ENCODE data around the gene SLC6A18.
"Not testable (repeated sequence)": the region's sequence is repeated elsewhere in the genome, so short reads cannot be mapped to it uniquely, and the experiment has no call there.

SLC6A18 gene

DNA sequence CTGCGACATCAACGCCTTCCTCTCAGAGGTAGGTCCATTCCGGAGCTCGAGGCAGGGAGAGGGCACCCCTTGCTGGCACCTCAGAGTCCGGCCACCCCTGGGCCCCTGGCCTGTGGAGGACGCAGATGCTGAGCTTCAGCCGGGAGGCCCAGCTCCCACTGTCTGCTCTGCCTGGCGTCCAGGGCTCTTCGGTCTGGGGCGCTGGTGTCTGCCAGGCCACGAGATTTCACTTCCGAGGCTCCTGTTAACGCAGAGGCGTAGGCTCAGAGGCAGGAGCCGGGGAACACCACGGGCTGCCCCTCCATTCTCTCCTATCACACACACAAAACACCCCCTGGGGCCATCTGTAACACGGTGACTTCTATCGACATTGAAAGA, 8.3 kb upstream of the SLC6A18 start:
- DNase-seq: no peak

DNA sequence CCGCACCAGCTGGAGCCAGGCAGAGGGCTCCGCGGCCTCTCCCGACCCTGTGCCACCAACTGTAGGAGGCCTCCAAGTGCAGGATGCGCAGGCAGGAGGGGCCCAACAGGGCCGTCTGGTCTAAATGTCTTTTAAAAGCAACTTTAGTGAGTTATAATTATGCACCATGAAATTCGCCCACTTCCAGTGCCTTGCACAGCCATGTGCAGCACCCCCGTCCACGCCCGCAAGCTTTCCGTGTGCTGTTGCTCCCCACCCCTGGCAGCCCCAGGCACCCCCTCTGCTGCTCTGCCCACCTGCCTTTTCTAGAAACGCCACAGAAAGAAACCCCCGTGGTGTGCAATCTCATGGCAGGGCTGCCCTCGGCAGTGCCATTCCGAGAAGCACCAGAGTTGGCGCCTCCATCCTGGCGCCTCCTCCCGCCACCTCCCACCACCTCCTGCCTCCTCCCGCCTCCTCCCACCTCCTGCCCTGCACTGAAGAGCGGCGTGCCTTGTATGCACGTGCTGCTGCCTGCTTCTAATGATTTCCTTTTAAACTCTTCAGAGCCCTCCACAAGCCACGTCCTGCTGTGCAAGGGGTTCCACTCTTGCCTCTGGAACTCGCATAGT, 7.5 kb upstream of the SLC6A18 start:
- no peak for DNase-seq

DNA sequence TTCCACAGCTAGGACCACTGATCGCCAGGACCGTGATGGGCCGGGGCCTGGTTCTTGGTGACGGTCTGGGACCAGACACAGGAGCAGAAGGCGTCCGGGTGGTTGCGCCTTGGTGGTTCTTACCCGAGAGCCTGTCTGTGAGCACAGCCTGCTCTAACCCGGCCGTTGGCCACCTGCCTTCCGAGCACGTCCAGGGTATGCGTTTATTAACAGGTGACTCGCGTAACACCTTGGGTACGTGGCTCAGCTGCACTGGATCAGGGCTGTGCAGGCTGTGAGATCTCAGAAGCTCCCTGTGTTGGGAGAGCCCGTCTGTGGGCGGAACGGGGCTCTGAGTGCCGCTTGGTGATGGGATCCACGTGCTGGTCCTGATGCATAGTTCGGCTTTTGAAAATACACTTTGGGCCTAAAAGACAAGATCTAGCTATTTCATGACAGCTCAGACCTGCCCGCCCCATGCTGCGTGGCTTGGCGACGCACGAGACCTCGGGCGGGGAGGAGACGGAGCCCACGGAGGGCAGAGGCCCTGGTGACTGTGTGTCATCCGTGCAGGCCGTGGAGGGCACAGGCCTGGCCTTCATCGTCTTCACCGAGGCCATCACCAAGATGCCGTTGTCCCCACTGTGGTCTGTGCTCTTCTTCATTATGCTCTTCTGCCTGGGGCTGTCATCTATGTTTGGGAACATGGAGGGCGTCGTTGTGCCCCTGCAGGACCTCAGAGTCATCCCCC, 6.7 kb upstream of the SLC6A18 start:
- DNase-seq: no peak

DNA sequence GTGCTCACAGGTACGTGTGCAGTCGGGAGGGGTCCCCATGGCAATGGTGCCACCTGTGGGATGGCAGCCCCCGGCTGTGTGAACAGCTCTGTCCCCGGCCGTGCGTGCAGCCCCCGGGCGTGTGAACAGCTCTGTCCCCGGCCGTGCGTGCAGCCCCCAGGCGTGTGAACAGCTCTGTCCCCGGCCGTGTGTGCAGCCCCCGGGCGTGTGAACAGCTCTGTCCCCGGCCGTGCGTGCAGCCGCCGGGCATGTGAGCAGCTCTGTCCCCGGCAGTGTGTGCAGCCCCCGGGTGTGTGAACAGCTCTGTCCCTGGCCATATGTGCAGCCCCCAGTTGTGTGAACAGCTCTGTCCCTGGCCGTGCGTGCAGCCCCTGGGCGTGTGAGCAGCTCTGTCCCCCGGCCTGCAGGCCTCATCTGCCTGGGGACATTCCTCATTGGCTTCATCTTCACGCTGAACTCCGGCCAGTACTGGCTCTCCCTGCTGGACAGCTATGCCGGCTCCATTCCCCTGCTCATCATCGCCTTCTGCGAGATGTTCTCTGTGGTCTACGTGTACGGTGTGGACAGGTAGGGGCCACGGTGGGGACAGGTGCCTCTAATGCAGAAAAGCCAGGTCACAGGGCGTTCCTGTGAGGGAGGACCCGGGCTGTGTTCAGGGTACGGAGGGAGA, 5.9 kb upstream of the SLC6A18 start:
- no peak for DNase-seq

DNA sequence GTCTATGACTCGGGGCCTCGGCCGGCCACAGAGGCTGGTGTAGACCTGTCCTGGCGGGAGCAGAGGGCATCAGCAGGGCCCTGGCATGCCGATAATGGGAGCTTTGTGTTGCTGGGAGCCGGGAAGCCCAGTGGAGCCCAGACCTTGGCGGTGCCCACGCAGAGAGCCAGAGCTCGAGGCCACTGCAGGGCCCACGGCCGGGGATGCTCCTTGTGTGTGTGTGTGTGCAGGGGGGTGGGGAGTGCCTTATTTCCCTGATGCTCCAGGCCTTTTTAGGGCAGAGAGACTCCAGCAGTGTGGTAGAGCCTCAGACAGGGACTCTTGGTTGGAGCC, 5.4 kb upstream of the SLC6A18 start:
- DNase-seq: no peak

DNA sequence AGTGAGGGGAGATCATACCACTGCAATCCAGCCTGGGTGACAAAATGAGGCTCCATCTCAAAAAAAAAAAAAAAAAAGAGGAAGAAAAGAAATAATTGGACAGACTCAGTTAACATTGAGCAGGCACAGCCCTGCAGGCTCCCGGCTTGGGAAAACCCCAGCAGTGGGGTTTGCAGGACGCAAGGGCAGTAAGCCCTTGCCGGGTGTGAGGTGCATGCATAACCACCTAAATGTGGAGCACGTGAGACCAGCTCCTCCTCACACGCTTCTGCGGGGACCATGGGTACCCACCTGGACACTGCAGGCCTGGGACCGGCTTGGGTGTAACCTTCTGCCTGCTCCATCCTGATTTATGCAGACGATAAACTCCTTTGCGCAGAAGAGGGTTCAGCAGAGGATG, 4.8 kb upstream of the SLC6A18 start:
- no peak for DNase-seq

DNA sequence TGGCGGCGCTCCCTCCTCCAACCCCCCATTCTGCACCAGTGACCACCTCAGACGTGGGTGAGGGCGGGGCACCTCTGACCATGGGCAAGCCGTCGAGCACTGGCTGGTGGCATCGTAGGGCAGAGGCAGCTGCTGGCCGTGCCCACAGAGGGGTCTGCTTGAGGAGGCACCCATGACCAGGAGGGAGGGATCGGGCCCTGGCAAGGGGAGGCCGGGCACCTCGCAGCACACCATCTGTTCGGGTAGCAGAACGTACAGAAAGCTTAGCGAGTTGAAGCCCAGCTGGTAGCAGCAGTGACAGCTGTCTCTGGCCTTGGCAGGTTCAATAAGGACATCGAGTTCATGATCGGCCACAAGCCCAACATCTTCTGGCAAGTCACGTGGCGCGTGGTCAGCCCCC, 4.3 kb upstream of the SLC6A18 start:
- no peak for DNase-seq

DNA sequence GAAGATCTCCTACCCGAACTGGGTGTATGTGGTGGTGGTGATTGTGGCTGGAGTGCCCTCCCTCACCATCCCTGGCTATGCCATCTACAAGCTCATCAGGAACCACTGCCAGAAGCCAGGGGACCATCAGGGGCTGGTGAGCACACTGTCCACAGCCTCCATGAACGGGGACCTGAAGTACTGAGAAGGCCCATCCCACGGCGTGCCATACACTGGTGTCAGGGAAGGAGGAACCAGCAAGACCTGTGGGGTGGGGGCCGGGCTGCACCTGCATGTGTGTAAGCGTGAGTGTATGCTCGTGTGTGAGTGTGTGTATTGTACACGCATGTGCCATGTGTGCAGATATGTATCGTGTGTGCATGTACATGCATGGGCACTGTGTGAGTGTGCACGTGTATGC, 3.5 kb upstream of the SLC6A18 start:
- DNase-seq: no peak

DNA sequence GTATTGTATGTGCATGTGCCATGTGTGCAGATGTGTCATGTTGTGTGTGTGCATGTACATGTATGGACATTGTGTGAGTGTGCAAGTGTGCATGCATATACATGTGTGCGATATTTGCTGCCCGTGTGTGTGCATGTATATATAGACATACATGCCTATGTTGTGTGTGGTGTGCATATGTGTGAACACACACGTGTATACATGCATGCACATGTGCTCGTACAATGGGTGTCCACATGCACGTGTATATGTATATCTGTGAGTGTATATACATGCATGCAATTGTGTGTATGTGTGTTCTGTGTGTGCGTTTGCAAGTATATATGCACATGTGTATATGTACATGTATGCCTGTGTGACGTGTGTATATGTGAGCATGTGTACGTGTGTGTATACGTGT, 3.0 kb upstream of the SLC6A18 start:
- DNase-seq: no peak

DNA sequence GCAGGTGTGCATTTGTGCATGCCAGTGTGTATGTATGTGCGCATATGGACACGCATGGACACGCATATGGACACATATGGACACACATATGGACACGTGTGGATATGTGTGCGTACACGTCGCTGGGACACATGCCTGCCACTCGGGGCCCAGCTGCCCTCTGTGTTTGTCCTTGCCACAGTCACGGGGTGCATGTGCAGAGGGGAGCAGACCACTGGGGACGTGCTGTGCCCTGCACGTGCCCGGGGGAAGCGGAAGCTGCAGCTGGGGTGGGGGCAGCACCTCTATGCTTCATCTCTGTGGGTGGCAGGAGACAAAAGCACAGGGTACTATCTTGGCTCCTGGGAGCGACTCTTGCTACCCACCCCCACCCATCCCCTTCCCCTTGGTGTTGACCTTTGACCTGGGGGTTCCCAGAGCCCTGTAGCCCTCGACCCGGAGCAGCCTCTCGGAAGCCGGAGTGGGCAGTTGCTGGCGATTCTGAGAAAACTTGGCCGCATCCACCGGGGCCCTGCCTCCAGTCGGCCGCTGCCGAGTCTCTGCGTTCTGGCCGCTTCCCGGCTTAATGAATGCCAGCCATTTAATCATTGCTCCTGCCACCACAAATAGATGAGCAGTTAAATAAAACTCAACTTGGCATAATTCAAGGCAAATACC, 2.4 kb upstream of the SLC6A18 start:
- no peak for DNase-seq

DNA sequence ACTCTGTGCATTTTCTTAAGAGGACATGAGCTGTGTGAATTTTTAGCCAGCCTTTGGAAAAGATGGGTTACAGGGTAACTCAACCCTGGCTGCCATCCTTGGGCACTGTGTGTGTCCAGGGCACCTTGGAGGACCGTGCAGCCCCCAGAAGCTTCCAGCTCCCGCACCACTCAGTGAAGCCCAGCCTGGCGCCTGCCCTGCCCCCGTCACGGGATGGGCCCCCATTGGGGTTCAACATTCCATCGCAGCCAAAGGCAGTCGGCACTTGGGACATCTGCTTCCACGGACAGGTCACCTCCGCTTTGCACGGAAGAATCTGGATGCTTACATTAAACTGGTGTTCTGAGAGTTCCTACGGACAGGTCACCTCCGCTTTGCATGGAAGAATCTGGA, 1.9 kb upstream of the SLC6A18 start:
- no peak for DNase-seq

DNA sequence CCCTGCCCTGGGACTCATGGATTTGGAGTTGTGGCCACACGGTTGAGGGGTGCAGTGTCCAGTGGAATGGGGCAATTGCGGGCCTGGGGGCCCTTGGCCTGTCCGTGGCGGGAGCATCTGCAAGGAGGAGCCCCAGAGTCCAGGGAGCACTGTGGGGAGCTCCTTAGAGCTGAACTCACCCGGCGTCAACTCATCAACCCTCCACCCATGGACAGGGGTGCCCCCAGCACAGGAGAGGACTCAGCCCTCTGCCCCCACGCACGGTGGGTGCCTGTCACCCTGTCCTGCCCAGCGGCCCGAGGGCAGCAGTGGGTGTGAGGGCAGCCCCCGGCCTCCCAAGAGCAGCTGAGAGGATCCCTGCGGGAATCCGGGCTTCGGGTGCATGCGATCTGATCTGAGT, 550 bp upstream of the SLC6A18 start:
- no peak for DNase-seq

DNA sequence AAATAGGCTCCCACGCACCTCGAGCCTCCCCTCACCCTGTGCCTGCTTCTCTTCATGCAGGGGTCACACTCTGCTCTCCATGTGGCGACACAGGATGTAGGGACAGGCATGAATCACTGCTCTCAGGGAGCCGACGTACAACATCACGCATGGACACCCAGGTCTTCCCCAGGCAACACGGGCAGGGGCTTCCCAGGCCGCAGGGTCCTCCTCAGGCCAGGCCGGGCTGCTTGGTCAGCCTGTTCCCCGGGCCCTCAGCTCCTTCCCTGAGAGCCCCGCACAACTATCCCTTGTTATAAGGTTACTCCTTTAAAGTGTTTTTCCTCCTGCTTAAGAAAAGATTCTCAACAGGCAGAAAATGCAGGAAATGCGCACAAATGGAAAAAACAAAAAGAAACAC, 1.1 kb downstream of the SLC6A18 start:
- DNase-seq: no peak

DNA sequence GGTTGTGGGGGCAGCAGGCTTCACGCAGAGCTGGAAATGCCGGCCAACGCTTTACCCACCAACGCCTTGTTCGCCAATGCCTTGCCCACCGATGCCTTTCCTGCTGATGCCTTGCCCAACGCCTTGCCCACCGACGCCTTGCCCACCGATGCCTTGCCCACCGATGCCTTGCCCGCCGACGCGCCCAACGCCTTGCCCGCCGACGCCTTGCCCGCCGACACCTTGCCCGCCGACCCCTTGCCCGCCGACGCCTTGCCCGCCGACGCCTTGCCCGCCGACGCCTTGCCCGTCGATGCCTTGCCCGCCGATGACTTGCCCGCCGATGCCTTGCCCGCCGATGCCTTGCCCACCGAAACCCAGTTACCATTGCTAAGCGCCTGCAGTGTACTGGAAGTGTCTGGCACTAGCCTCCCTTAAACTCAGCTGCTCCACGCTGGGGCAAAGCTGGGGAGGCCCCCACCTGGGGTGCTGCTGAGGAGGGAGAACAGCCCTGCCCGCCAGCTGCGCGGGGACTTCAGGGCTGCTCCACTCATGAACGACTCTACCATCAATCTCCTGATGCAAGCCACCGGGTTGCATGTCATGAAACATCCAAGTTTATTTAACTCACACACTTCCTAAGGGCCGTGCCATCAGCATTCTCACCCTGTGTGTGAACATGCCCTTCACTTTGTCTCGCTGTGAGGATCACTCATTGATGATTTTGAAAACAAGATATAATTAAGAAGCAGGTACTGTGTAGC, 1.8 kb downstream of the SLC6A18 start:
- DNase-seq: no peak

DNA sequence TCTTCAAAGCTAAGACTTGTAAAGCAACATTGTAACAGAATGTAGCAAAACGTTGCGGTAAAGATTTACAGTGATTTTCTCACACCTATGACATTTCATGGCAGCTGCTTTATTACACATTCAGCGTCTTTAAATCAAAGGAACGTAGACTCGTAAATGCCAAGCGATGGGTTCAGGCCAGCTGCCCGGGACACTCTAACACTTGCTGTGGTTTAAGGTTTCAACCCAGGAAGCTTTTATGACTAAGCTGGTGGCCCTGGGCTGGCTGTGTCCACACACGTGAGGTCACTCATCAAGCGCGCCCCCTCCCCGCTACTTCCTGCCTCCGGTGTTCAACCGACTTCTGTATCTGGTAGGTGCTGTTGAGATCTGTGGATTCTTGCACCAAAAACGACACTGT, 2.5 kb downstream of the SLC6A18 start:
- no peak for DNase-seq

DNA sequence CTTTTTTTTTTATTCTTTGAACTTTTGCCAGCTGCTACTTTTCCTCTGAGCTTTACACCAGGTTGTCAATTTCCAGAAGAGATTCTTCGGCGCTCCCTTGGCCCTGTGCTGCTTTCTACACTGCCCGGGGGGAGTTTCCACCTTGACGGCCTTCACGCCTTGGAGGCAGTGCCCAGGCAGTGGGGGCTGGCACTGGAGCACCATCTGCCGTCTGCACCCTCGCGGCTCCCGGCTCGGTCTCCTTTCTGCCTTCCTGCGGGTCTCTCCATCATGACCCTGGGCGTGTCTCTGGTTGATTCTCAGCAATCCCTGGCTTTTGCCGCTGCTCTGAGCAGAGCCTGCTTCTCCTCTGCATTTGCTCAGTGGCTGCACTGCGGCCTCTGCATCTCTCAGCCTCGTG, 2.9 kb downstream of the SLC6A18 start:
- no peak for DNase-seq

DNA sequence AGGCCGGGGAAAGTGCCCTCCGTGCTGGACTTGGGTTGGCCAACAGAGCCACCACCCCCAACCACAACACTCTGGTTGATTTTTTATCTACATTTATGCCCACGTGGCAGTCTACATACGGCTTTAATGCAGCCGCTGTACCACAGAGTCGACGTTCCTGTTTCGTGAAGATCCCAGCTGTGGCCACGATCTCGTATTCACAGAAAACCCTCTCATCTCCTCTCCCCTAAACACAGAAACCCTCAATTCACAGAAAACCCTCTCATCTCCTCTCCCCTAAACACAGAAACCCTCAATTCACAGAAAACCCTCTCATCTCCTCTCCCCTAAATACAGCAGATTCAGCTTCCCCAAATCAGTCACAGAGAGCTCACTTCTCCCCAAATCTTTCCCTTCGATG, 3.8 kb downstream of the SLC6A18 start:
- not testable (repeated sequence) for DNase-seq

DNA sequence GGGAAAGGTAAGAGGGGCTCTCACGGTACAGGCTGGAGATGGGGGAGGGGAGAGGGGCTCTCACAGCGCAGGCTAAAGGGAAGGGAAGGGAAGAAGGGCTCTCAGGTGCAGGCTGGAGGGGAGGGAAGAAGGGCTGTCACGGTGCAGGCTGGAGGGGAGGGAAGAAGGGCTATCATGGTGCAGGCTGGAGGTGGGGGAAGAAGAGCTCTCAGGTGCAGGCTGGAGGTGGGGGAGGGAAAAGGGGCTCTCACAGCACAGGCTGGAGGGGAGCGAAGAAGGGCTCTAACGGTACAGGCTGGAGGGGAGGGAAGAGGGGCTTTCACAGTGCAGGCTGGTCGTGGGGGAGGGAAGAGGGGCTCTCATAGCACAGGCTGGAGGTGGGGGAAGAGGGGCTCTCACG, 4.6 kb downstream of the SLC6A18 start:
- DNase-seq: no peak

DNA sequence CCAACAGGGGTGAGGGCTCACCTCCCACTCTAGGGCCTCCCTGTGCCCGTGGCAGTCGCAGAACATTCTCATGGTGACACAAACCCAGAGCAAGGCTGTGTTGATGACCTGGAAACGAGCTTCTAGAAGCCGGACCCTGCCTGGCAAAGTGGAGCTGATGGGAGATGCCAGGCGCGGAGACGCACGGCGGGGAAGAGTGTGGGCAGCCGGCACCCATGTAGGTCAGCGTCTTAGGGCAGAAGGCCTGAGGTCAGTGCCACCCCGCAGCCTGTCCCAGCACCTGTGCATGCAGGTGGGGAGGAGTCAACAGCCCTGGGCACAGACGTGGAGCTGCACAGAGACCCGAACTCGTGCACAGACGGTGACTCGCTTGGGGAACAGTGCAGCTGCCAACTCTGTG, 5.4 kb downstream of the SLC6A18 start:
- no peak for DNase-seq

DNA sequence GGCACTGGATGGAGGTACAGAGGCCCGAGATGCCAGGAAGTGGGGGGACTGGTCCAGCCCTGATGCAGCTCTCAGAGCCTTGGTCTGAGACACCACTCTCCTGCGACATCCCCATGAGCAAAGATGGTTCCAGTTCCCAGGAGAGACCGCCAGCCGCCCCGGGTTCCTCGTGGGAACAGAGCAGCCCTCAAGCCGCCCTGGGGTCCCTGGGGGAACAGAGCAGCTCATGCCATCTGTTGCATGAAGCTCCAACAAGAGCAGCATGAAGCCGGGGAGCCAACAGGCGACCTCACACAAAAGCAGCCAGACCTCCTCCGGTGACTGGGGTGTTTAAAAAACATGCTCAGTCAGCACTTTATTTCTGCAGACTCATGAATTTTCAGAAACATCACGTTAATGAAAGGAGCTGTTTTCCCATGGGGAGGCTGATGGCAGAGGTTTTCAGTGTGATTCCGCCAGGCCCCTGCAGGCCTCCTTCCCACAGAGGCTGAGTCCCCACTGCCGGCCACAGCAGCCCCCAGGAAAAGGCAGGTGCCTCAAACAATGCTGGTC, 6.2 kb downstream of the SLC6A18 start:
- no peak for DNase-seq

DNA sequence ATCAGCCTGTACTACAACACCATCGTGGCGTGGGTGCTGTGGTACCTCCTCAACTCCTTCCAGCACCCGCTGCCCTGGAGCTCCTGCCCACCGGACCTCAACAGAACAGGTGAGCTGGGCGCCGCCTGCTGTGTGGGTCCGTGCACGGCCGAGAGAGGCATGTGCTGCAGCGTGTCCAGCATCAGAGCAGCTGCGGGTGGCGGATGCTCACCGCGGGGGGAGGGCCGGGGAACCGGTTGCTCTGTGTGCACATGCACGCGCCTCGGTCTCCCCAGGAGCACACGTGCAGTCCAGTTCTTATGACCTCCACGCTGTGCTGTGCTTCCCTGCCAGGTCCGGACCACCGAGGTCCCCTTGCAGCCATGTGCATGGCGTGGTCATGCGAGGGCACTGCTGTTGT, 7.6 kb downstream of the SLC6A18 start:
- no peak for DNase-seq

DNA sequence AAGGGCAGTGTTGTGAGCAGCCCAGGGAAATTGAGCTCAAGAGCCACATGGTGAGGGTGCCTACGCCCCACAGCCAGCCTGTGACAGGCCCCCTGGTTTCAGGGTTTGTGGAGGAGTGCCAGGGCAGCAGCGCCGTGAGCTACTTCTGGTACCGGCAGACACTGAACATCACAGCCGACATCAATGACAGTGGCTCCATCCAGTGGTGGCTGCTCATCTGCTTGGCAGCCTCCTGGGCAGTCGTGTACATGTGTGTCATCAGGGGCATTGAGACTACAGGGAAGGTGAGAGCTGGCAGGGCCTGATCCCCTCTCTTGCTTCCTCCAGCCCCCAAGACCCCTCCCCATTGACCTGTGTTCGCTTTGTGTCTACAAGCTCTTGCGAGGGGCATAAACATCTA, 10.2 kb downstream of the SLC6A18 start:
- DNase-seq: no peak

DNA sequence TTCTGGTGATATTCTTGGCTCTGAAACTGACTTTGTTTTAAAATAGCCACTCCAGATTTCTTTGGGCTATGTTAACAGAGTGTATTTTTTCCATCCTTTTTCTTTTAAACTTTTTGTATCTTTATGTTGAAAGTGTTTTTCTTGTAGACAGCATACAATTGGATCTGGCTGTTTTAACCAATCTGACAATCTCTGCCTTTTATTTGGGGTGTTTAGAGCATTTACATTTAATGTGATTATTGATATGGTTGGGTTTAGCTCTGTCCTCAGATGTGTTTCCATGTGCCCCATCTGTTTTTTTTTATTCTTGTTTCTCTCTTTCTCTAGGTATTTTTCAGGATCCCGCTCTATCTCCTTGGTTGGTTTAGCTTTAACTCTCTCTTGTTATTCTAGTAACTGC, 10.7 kb downstream of the SLC6A18 start:
- DNase-seq: no peak
